GM23338 (cell line): ENCODE results near the gene CEP135. TPM values are rescaled to one million over a fixed set of nuclear protein-coding genes. Genes with fewer than 3 reads are reported as not detected.

Source experiments
- ATAC-seq: fragments of 200-7000 bp; cut with Tn5 transposase; 3 replicates; pipeline ENCODE4 v1.9.1; 2020
- DNase-seq: peaks from one replicate; pipeline ENCODE4 v3.0.0-alpha.2; 2015; ENCODE audit warnings: low spot score
- H2AFZ ChIP-seq: fragments of 200-600 bp; sonication (generic); 2 replicates; pipeline ENCODE4 v1.8.0; 2016; ENCODE audit warnings: antibody characterized with exemption, mild to moderate bottlenecking, moderate library complexity
- H3F3A ChIP-seq: fragments of 200-600 bp; sonication (generic); replicated peaks from 2 replicates; pipeline ENCODE4 v1.8.0; 2017; ENCODE audit warnings: antibody characterized with exemption, mixed run types, low read depth
- H3K27ac ChIP-seq: fragments of 200-600 bp; sonication (generic); 2 replicates; pipeline ENCODE4 v1.6.1; 2016; ENCODE audit warnings: low read depth
- H3K27me3 ChIP-seq: fragments of 200-600 bp; sonication (generic); 2 replicates; pipeline ENCODE4 v1.8.0; 2016; ENCODE audit warnings: mild to moderate bottlenecking, mixed run types, moderate library complexity; ENCODE audit not compliant: insufficient read depth
- H3K36me3 ChIP-seq: fragments of 200-600 bp; sonication (generic); 2 replicates; pipeline ENCODE4 v1.8.0; 2016; ENCODE audit warnings: mild to moderate bottlenecking; ENCODE audit not compliant: insufficient read depth
- H3K4me1 ChIP-seq: fragments of 200-600 bp; sonication (generic); 2 replicates; pipeline ENCODE4 v1.8.0; 2016; ENCODE audit warnings: mild to moderate bottlenecking, moderate library complexity; ENCODE audit not compliant: insufficient read depth
- H3K4me2 ChIP-seq: fragments of 200-600 bp; sonication (generic); 2 replicates; pipeline ENCODE4 v1.7.1; 2017; ENCODE audit warnings: mixed run types
- H3K4me3 ChIP-seq: fragments of 200-600 bp; sonication (generic); 2 replicates; pipeline ENCODE4 v1.6.1; 2016; ENCODE audit warnings: mixed run types
- H3K79me2 ChIP-seq: fragments of 200-600 bp; sonication (generic); replicated peaks from 2 replicates; pipeline ENCODE4 v1.8.0; 2017; ENCODE audit warnings: mild to moderate bottlenecking; ENCODE audit not compliant: insufficient read depth
- H3K9me2 ChIP-seq: fragments of 200-600 bp; sonication (generic); 2 replicates; pipeline ENCODE4 v1.8.0; 2017; ENCODE audit not compliant: insufficient read depth
- H4K20me1 ChIP-seq: fragments of 200-600 bp; sonication (generic); replicated peaks from 2 replicates; pipeline ENCODE4 v1.8.0; 2017; ENCODE audit warnings: mild to moderate bottlenecking; ENCODE audit not compliant: insufficient read depth
- H3K27ac Mint-ChIP-seq: 2 replicates; pipeline ENCODE4 v1.8.0; 2020; ENCODE audit warnings: inconsistent platforms, mild to moderate bottlenecking, moderate library complexity, mixed read lengths
- H3K27me3 Mint-ChIP-seq: 3 replicates; pipeline ENCODE4 v1.8.0; 2022; ENCODE audit warnings: low read depth, mild to moderate bottlenecking, moderate library complexity, mixed read lengths, inconsistent platforms; ENCODE audit not compliant: insufficient read depth, poor library complexity
- H3K36me3 Mint-ChIP-seq: 3 replicates; pipeline ENCODE4 v1.8.0; 2021; ENCODE audit warnings: low read depth, mild to moderate bottlenecking, inconsistent platforms, moderate library complexity, mixed read lengths
- H3K4me1 Mint-ChIP-seq: 3 replicates; pipeline ENCODE4 v1.8.0; 2020; ENCODE audit warnings: mild to moderate bottlenecking, inconsistent platforms, mixed read lengths
- H3K4me3 Mint-ChIP-seq: 3 replicates; pipeline ENCODE4 v1.8.0; 2021; ENCODE audit warnings: moderate library complexity, mild to moderate bottlenecking, inconsistent platforms, mixed read lengths
- H3K9me3 Mint-ChIP-seq: 3 replicates; pipeline ENCODE4 v1.8.0; 2020; ENCODE audit warnings: moderate library complexity, mild to moderate bottlenecking, inconsistent platforms, mixed read lengths
- JUNB ChIP-seq: IDR thresholded peaks from one replicate; pipeline ENCODE4 v1.6.1; 2016; ENCODE audit warnings: antibody characterized with exemption; ENCODE audit not compliant: unreplicated experiment
- ZNF114 ChIP-seq: fragments of 250-450 bp; sonication (Bioruptor Pico); IDR thresholded peaks from 2 replicates; pipeline ENCODE4 v1.5.0; 2020; ENCODE audit warnings: mild to moderate bottlenecking, moderate library complexity
- ZNF331 ChIP-seq: fragments of 250-450 bp; sonication (Bioruptor Pico); IDR thresholded peaks from 2 replicates; pipeline ENCODE4 v1.5.0; 2020; ENCODE audit warnings: low read depth, mild to moderate bottlenecking, moderate library complexity
- ZNF462 ChIP-seq: fragments of 250-450 bp; sonication (Bioruptor Pico); IDR thresholded peaks from 2 replicates; pipeline ENCODE4 v1.5.0; 2020; ENCODE audit warnings: mild to moderate bottlenecking, moderate library complexity
- polyA plus RNA-seq: library from polyadenylated mRNA; unstranded; fragments of >200 nt; fragmentation: Nextera tagmentation; extraction: Ambion mirVana; gene quantifications from 2 replicates; pipeline ENCODE4 v1.2.1, GENCODE V29; 2016
- total RNA-seq: library from RNA; depleted of rRNA; stranded (reverse); fragments of >200 nt; shearing (Covaris generic); gene quantifications from 2 replicates; pipeline ENCODE4 v1.2.3, GENCODE V29; 2014
- TF ChIP-seq, protein P1 (sequence below): IDR thresholded peaks from one replicate; pipeline ENCODE4 v1.6.1; 2018; ENCODE audit warnings: antibody characterized with exemption; ENCODE audit not compliant: unreplicated experiment

Gene CEP135
- total and polyA plus RNA-seq, 2 experiments from 2014 or later: 11.8 to 15.7 TPM

- TF ChIP-seq ZNF462 (CRISPR knock-in tag): no peak
- TF ChIP-seq ZNF331: no peak
- TF ChIP-seq ZNF114 (CRISPR knock-in tag): no peak
- no peak for TF ChIP-seq JUNB
These were observed 79.4 kb downstream of the CEP135 start (continued) for GRCh38 chr4:56028165-56028564.

- peaks cover 4% of the 10 kb centered on the region; the same call in 1 of the 3 replicates for H3K36me3 Mint-ChIP-seq
- DNase-seq: no peak
- H3K4me3 ChIP-seq: no peak overlapping the region
- no peak overlapping the region for H3K4me2 ChIP-seq
- peaks cover 13% of the 10 kb centered on the region for H3K4me1 Mint-ChIP-seq
- H3K9me2 ChIP-seq: no peaks in the 10 kb centered on the region; the same call in 1 of the 2 replicates
- H3K4me3 Mint-ChIP-seq: no peak overlapping the region
- H4K20me1 ChIP-seq: no peaks in the 10 kb centered on the region
- no peaks in the 10 kb centered on the region for H3F3A ChIP-seq
- H3K36me3 ChIP-seq: no peaks in the 10 kb centered on the region
- no peaks in the 10 kb centered on the region for H3K27me3 ChIP-seq
- peaks cover 7% of the 10 kb centered on the region for H3K27me3 Mint-ChIP-seq
- H3K79me2 ChIP-seq: no peaks in the 10 kb centered on the region
- H3K9me3 Mint-ChIP-seq: no peaks in the 10 kb centered on the region; the same call in 2 of the 3 replicates
- no peak overlapping the region for H3K27ac ChIP-seq
- no peak overlapping the region for H2AFZ ChIP-seq
- H3K27ac Mint-ChIP-seq: no peak overlapping the region
- ATAC-seq: no peak
- TF ChIP-seq, protein P1, sequence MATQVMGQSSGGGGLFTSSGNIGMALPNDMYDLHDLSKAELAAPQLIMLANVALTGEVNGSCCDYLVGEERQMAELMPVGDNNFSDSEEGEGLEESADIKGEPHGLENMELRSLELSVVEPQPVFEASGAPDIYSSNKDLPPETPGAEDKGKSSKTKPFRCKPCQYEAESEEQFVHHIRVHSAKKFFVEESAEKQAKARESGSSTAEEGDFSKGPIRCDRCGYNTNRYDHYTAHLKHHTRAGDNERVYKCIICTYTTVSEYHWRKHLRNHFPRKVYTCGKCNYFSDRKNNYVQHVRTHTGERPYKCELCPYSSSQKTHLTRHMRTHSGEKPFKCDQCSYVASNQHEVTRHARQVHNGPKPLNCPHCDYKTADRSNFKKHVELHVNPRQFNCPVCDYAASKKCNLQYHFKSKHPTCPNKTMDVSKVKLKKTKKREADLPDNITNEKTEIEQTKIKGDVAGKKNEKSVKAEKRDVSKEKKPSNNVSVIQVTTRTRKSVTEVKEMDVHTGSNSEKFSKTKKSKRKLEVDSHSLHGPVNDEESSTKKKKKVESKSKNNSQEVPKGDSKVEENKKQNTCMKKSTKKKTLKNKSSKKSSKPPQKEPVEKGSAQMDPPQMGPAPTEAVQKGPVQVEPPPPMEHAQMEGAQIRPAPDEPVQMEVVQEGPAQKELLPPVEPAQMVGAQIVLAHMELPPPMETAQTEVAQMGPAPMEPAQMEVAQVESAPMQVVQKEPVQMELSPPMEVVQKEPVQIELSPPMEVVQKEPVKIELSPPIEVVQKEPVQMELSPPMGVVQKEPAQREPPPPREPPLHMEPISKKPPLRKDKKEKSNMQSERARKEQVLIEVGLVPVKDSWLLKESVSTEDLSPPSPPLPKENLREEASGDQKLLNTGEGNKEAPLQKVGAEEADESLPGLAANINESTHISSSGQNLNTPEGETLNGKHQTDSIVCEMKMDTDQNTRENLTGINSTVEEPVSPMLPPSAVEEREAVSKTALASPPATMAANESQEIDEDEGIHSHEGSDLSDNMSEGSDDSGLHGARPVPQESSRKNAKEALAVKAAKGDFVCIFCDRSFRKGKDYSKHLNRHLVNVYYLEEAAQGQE: no peak
- peaks cover 6% of the 10 kb centered on the region; the same call in 1 of the 2 replicates for H3K4me1 ChIP-seq
These were observed 89.9 kb downstream of the CEP135 start for GRCh38 chr4:56038487-56039162.
